Measurements from ENCODE around the gene ITPR3. TPM values are rescaled to one million over a fixed set of nuclear protein-coding genes. Genes with fewer than 3 reads are reported as not detected.

Gene ITPR3
- total RNA-seq, 1 donor from 2014 or later, result 21.6 TPM

DNA sequence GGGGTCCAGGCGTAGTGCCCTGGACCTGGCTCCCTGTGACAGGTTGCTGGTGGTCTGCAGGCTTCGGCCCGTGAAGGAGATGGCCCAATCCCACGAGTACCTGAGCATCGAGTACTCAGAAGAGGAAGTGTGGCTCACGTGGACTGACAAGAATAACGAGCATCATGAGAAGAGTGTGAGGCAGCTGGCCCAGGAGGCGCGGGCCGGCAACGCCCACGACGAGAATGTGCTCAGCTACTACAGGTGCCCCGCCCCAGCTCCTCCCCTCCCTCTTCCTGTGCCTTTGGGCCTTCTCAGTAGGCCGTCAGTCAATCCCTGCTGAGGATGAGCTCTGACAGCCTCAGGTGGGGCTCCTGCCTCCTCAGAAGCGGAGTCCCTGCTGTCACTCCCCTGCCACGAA is 47.8 kb downstream of the ITPR3 start:
- no peaks in the 10 kb centered on the region for H3K27me3 Mint-ChIP-seq (ENCODE audit: unreplicated experiment)

DNA sequence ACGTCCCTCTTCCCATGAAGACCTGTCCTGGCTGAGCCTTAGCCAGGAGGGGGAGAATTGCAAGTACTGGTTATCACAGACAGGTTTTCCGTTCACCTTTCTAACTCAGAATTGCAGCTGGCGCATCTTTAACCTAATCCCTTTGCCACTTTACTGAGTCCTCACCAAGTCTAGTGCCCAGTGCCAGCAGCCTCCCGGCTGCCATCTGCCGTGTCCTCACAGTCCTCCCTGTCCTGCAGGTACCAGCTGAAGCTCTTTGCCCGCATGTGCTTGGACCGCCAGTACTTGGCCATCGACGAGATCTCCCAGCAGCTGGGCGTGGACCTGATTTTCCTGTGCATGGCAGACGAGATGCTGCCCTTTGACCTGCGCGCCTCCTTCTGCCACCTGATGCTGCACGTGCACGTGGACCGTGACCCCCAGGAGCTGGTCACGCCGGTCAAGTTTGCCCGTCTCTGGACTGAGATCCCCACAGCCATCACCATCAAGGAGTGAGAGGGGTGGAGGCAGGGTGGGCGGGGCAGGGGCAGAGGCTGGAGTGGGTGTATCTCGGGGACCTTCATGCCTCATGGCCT is 49.1 kb downstream of the ITPR3 start:
- no peaks in the 10 kb centered on the region for H3K9me3 Mint-ChIP-seq (ENCODE audit: unreplicated experiment)
- H3K4me1 Mint-ChIP-seq (ENCODE audit: unreplicated experiment), result peaks cover 32% of the 10 kb centered on the region
- TF ChIP-seq, protein P1, sequence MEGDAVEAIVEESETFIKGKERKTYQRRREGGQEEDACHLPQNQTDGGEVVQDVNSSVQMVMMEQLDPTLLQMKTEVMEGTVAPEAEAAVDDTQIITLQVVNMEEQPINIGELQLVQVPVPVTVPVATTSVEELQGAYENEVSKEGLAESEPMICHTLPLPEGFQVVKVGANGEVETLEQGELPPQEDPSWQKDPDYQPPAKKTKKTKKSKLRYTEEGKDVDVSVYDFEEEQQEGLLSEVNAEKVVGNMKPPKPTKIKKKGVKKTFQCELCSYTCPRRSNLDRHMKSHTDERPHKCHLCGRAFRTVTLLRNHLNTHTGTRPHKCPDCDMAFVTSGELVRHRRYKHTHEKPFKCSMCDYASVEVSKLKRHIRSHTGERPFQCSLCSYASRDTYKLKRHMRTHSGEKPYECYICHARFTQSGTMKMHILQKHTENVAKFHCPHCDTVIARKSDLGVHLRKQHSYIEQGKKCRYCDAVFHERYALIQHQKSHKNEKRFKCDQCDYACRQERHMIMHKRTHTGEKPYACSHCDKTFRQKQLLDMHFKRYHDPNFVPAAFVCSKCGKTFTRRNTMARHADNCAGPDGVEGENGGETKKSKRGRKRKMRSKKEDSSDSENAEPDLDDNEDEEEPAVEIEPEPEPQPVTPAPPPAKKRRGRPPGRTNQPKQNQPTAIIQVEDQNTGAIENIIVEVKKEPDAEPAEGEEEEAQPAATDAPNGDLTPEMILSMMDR (IDR thresholded peaks at IDR 0.05), result no peak
- no peak for DNase-seq (ENCODE audit: extremely low spot score, unreplicated experiment)
- H3K27me3 Mint-ChIP-seq (ENCODE audit: unreplicated experiment), result no peaks in the 10 kb centered on the region
- H3K27ac Mint-ChIP-seq (ENCODE audit: unreplicated experiment), result no peak overlapping the region
- H3K36me3 Mint-ChIP-seq (ENCODE audit: unreplicated experiment), result peaks cover 11% of the 10 kb centered on the region
- H3K4me3 Mint-ChIP-seq (ENCODE audit: unreplicated experiment), result no peak overlapping the region

More for the DNA sequence above, 47.8 kb downstream of the ITPR3 start:
- peaks cover 11% of the 10 kb centered on the region for H3K36me3 Mint-ChIP-seq (ENCODE audit: unreplicated experiment)
- no peak overlapping the region for H3K27ac Mint-ChIP-seq (ENCODE audit: unreplicated experiment)
- no peak overlapping the region for H3K4me3 Mint-ChIP-seq (ENCODE audit: unreplicated experiment)
- no peak for DNase-seq (ENCODE audit: extremely low spot score, unreplicated experiment)
- TF ChIP-seq, protein P1 (IDR thresholded peaks at IDR 0.05), result no peak
- peaks cover 23% of the 10 kb centered on the region for H3K4me1 Mint-ChIP-seq (ENCODE audit: unreplicated experiment)
- no peaks in the 10 kb centered on the region for H3K9me3 Mint-ChIP-seq (ENCODE audit: unreplicated experiment)

DNA sequence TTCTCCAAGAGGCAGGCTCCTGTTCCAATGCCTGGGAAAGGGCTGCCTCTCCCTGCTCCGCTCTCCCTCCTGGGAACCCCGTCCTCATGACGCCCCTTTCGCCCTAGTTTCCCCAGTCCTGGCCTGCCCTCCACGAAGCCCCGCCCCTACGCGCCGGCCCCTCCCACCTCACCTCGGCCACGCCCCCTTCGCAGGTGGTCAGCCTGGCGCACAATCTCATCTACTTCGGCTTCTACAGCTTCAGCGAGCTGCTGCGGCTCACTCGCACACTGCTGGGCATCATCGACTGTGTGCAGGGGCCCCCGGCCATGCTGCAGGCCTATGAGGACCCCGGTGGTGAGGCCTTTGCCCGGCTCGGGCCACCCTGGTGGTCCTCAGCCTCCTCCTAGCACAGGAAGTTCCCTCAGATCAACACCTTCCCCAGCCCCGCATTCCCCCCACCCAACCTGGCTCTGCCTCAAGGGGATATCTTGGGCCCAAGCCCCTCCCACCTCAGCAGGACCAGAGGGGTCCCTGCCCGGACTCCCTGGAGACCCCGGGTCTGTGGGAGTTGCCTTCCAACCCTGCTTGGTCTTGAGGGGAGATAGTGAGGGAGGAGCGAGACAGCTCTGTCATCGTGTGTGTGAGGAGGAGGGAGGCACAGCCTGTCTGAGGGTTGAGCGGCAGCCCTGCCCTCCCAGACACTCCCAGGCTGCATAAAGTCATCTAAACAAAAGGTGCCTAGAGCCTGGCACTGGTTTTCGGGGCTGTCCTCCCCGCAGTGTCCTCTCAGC is 50.0 kb downstream of the ITPR3 start:
- Mint-ChIP-seq H3K9me3 (ENCODE audit: unreplicated experiment) (no peaks in the 10 kb centered on the region), H3K36me3 (ENCODE audit: unreplicated experiment) (peaks cover 11% of the 10 kb centered on the region), H3K4me1 (ENCODE audit: unreplicated experiment) (peaks cover 41% of the 10 kb centered on the region), H3K27ac (ENCODE audit: unreplicated experiment) (no peak overlapping the region), H3K27me3 (ENCODE audit: unreplicated experiment) (no peaks in the 10 kb centered on the region), H3K4me3 (ENCODE audit: unreplicated experiment) (no peak overlapping the region)
- TF ChIP-seq, protein P1 (IDR thresholded peaks at IDR 0.05), result no peak
- no peak for DNase-seq (ENCODE audit: extremely low spot score, unreplicated experiment)

DNA sequence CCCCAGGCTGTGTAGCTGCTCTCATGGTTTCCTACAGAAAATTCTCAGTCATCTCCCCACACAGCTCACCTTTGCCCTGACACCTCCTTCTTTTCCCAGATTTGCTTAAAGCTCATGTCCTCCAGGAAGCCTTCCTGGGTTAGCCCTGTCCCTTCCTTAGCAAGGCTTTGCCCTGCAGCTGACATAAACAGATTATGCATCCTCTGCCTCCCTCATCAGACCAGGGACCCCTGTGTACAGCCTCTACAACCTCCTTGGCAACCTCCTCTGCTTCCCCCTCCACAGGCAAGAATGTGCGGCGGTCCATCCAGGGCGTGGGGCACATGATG is 50.6 kb downstream of the ITPR3 start:
- Mint-ChIP-seq H3K9me3 (ENCODE audit: unreplicated experiment) (no peaks in the 10 kb centered on the region), H3K27ac (ENCODE audit: unreplicated experiment) (peak overlapping the region; percentile 38), H3K4me1 (ENCODE audit: unreplicated experiment) (peaks cover 47% of the 10 kb centered on the region), H3K36me3 (ENCODE audit: unreplicated experiment) (peaks cover 11% of the 10 kb centered on the region), H3K4me3 (ENCODE audit: unreplicated experiment) (no peak overlapping the region), H3K27me3 (ENCODE audit: unreplicated experiment) (no peaks in the 10 kb centered on the region)
- no peak for DNase-seq (ENCODE audit: extremely low spot score, unreplicated experiment)
- TF ChIP-seq, protein P1 (IDR thresholded peaks at IDR 0.05), result no peak

DNA sequence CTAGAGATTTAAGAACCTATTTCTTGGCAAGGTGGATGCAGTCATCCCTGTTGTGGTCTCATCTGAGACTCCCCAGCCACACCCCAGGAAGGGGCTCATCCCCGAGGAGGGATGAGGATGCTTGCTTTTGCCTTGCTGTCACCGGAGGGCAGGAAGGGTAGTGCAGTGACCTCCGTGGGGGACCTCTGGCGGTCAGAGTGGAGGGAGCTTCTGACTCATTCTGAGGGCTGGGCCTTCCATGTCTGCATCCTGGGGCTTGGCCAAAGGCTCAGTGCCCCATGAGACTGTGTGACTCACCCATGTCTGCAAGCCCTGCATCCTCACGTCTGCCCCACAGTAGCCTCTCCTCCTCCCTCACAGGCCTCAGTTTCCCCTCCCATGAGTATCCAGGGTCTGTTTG is 51.7 kb downstream of the ITPR3 start:
- no peaks in the 10 kb centered on the region for H3K9me3 Mint-ChIP-seq (ENCODE audit: unreplicated experiment)
- TF ChIP-seq, protein P1 (IDR thresholded peaks at IDR 0.05), result peak; percentile 54
- H3K4me3 Mint-ChIP-seq (ENCODE audit: unreplicated experiment), result no peak overlapping the region
- peaks cover 58% of the 10 kb centered on the region for H3K4me1 Mint-ChIP-seq (ENCODE audit: unreplicated experiment)
- H3K27ac Mint-ChIP-seq (ENCODE audit: unreplicated experiment), result peak overlapping the region; percentile 79
- peak; percentile 91 for DNase-seq (ENCODE audit: extremely low spot score, unreplicated experiment)
- no peaks in the 10 kb centered on the region for H3K27me3 Mint-ChIP-seq (ENCODE audit: unreplicated experiment)
- H3K36me3 Mint-ChIP-seq (ENCODE audit: unreplicated experiment), result peaks cover 11% of the 10 kb centered on the region
